ENCODE data around the gene CCDC81.

CCDC81 gene

DNA sequence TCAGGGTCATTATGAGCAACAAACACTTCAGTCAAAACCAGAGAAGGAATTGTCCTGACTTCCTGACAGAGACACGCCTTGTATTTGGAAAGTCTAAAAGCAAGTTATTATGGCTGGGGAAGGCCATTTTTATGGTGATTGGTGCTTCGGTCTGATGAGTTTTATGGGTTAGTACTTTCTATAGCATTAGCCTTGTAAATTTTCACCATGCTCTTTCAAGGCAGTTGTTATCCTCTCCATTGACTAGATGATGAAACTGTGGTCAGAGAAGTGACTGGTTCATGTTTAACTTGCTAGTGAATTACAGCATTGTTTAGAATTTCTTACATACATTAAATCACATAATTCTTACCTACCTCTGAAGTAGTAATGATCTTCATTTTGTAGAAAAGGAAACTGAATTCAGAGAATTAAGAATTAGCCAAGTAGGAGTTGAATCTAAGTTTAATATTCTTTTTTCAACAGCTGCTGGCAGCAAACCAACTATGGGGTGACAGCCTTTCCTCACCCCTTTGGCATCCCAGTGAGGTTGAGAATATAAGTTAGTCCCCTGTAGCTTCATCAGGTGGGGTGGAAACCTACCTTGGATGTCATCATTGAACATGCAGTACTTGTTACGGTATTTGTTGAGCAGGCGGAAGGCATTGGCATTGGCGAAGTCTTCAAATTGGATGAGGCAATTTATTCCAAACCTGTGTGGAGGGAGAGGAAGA is 90.0 kb downstream of the CCDC81 start:
- no peak overlapping the region for H3K9ac ChIP-seq (ENCODE audit: low read length)
- no peak overlapping the region for H3K14ac ChIP-seq (ENCODE audit: low read length)
- no peaks in the 10 kb centered on the region for H3K27me3 ChIP-seq (ENCODE audit: insufficient read depth, low read length)
- H3K79me2 ChIP-seq (ENCODE audit: control insufficient read depth, insufficient read depth, low read length, poor library complexity): no peaks in the 10 kb centered on the region
- H3K27ac ChIP-seq (ENCODE audit: low read depth, low read length): no peak overlapping the region
- no peak overlapping the region for H4K8ac ChIP-seq (ENCODE audit: low read depth, low read length)
- no peak for DNase-seq
- no peak overlapping the region for H3K4ac ChIP-seq (ENCODE audit: low read depth, low read length)
- no peak overlapping the region for H2BK120ac ChIP-seq (ENCODE audit: insufficient read depth, low read length, poor library complexity)
- no peak overlapping the region for H2BK5ac ChIP-seq (ENCODE audit: low read depth, low read length, poor library complexity)
- peaks cover 21 to 23% of the 10 kb centered on the region in 2 experiments for H3K4me1 ChIP-seq (ENCODE audit: control insufficient read depth in 1 of 2, insufficient read depth in 2 of 2, low read length in 2 of 2)
- no CpG with 5 or more reads among the region's 5 CpGs for WGBS (ENCODE audit: extremely low coverage, insufficient coverage, insufficient read length)
- H3K36me3 ChIP-seq (ENCODE audit: control insufficient read depth in 1 of 2, insufficient read depth in 2 of 2, low read length in 2 of 2): no peaks in the 10 kb centered on the region
- no peak overlapping the region for H2AK5ac ChIP-seq (ENCODE audit: low read length)
- no peak overlapping the region for H2AFZ ChIP-seq (ENCODE audit: insufficient read depth, low read length, poor library complexity)
- peaks cover 3% of the 10 kb centered on the region for H3K9me3 ChIP-seq (ENCODE audit: insufficient read depth, low read depth, low read length)
- H3K18ac ChIP-seq (ENCODE audit: low read length): no peak overlapping the region
- H3K79me1 ChIP-seq (ENCODE audit: low read length): peaks cover 27% of the 10 kb centered on the region
- H3K23ac ChIP-seq (ENCODE audit: low read length): no peak overlapping the region
- H4K12ac ChIP-seq (ENCODE audit: low read depth, low read length): no peak overlapping the region
- H3K4me2 ChIP-seq (ENCODE audit: low read length): no peak overlapping the region
- no peak overlapping the region for H2BK12ac ChIP-seq (ENCODE audit: low read length)
- no peak overlapping the region for H3K4me3 ChIP-seq (ENCODE audit: low read depth, low read length)
- no peak overlapping the region for H4K91ac ChIP-seq (ENCODE audit: low read depth, low read length)

DNA sequence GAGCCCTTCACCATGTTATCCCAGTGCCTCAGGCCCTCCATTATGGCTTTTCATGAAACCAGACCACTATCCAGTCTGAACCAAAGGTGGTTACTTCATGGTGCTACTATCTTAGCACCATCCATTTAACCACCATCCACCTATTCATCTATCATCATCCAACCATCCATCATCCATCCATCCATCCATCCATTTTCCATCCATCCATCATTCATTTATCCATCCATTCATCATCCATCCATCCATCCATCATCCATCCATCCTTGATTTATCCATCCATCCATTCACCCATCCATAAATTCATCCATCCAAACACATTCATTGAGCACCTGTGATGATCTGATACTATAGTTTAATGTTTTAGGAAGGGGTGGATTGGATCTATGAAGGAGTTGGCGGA is 93.5 kb downstream of the CCDC81 start:
- H3K79me1 ChIP-seq (ENCODE audit: low read length): peaks cover 33% of the 10 kb centered on the region
- no peak overlapping the region for H4K8ac ChIP-seq (ENCODE audit: low read depth, low read length)
- H2AK5ac ChIP-seq (ENCODE audit: low read length): peak overlapping the region; percentile 89
- H3K23ac ChIP-seq (ENCODE audit: low read length): no peak overlapping the region
- H3K4ac ChIP-seq (ENCODE audit: low read depth, low read length): no peak overlapping the region
- no peaks in the 10 kb centered on the region for H3K36me3 ChIP-seq (ENCODE audit: control insufficient read depth in 1 of 2, insufficient read depth in 2 of 2, low read length in 2 of 2)
- peak overlapping the region; percentile 66 for H2BK120ac ChIP-seq (ENCODE audit: insufficient read depth, low read length, poor library complexity)
- no peak overlapping the region for H3K4me3 ChIP-seq (ENCODE audit: low read depth, low read length)
- no peak overlapping the region for H3K18ac ChIP-seq (ENCODE audit: low read length)
- no peak overlapping the region for H4K12ac ChIP-seq (ENCODE audit: low read depth, low read length)
- peak overlapping the region; percentile 42 for H2BK5ac ChIP-seq (ENCODE audit: low read depth, low read length, poor library complexity)
- peaks cover 2% of the 10 kb centered on the region for H3K9me3 ChIP-seq (ENCODE audit: insufficient read depth, low read depth, low read length)
- H3K79me2 ChIP-seq (ENCODE audit: control insufficient read depth, insufficient read depth, low read length, poor library complexity): peaks cover 7% of the 10 kb centered on the region
- H3K14ac ChIP-seq (ENCODE audit: low read length): peak overlapping the region; percentile 35
- peak overlapping the region; percentile 85 for H2BK12ac ChIP-seq (ENCODE audit: low read length)
- H4K91ac ChIP-seq (ENCODE audit: low read depth, low read length): peak overlapping the region; percentile 77
- DNase-seq: no peak
- no peak overlapping the region for H3K9ac ChIP-seq (ENCODE audit: low read length)
- H2AFZ ChIP-seq (ENCODE audit: insufficient read depth, low read length, poor library complexity): no peak overlapping the region
- no peak overlapping the region for H3K27ac ChIP-seq (ENCODE audit: low read depth, low read length)
- no CpG with 5 or more reads among the region's 1 CpG for WGBS (ENCODE audit: extremely low coverage, insufficient coverage, insufficient read length)
- H3K4me1 ChIP-seq (ENCODE audit: control insufficient read depth in 1 of 2, insufficient read depth in 2 of 2, low read length in 2 of 2): peaks cover 30 to 33% of the 10 kb centered on the region in 2 experiments
- H3K27me3 ChIP-seq (ENCODE audit: insufficient read depth, low read length): no peaks in the 10 kb centered on the region
- no peak overlapping the region for H3K4me2 ChIP-seq (ENCODE audit: low read length)

DNA sequence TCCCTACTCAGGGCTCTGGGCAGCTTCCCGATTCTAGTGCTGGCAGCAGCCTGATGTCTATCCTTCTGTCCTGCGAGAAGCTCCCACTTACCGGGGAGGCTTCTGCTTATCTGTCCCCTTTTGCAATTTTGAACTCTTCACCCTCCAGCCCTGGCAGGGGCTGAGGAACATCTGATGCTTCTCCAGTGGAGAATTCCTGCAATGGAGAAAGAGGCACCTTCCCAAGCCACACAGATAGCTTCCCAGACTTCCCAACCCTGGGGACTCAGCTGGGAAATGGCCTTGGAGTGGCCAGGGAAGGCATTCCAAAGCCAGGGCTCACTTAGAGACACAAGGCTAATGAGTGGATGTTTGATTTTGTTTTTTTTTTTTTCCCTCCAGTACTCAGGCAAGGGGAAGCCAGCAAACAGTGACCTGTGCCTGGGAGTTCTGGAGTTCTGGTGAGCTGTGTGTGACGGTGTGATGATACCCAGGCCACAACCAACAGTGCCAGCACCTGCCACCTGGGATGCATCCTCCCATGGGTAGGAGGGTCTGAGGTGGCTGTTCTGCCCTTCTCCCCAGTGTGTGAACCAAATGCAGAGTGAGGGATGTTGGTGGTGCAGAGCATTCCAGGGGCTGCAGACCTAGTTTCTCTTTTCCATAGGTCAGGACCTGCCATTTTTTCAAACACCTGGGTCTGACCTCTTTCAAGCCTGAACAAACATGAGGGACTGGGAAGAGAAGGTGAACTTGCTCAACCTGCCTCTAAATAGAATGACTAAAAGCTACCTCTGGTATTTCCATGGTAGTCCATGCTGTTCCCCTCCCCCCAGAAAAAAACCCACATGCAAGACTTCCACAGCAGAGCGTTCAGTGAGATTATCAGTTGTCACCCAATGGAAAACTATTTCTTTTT is 95.1 kb downstream of the CCDC81 start:
- Histone ChIP-seq H3K4me1 (ENCODE audit: control insufficient read depth in 1 of 2, insufficient read depth in 2 of 2, low read length in 2 of 2) (peaks cover 41 to 47% of the 10 kb centered on the region in 2 experiments), H3K79me1 (ENCODE audit: low read length) (peaks cover 47% of the 10 kb centered on the region), H2BK12ac (ENCODE audit: low read length) (peak overlapping the region; percentile 42), H3K14ac (ENCODE audit: low read length) (peak overlapping the region; percentile 25), H2BK5ac (ENCODE audit: low read depth, low read length, poor library complexity) (peak overlapping the region; percentile 70), H4K8ac (ENCODE audit: low read depth, low read length) (peak overlapping the region; percentile 60), H3K9me3 (ENCODE audit: insufficient read depth, low read depth, low read length) (no peaks in the 10 kb centered on the region), H3K36me3 (ENCODE audit: control insufficient read depth in 1 of 2, insufficient read depth in 2 of 2, low read length in 2 of 2) (no peaks in the 10 kb centered on the region), H3K79me2 (ENCODE audit: control insufficient read depth, insufficient read depth, low read length, poor library complexity) (peaks cover 10% of the 10 kb centered on the region), H3K27ac (ENCODE audit: low read depth, low read length) (peak overlapping the region; percentile 81), H3K4me3 (ENCODE audit: low read depth, low read length) (no peak overlapping the region), H4K12ac (ENCODE audit: low read depth, low read length) (no peak overlapping the region), H3K23ac (ENCODE audit: low read length) (no peak overlapping the region), H2BK120ac (ENCODE audit: insufficient read depth, low read length, poor library complexity) (peak overlapping the region; percentile 78), H4K91ac (ENCODE audit: low read depth, low read length) (peak overlapping the region; percentile 80), H3K4ac (ENCODE audit: low read depth, low read length) (peak overlapping the region; percentile 3), H2AFZ (ENCODE audit: insufficient read depth, low read length, poor library complexity) (no peak overlapping the region), H3K9ac (ENCODE audit: low read length) (no peak overlapping the region), H3K27me3 (ENCODE audit: insufficient read depth, low read length) (no peaks in the 10 kb centered on the region), H3K18ac (ENCODE audit: low read length) (peak overlapping the region; percentile 22), H3K4me2 (ENCODE audit: low read length) (no peak overlapping the region), H2AK5ac (ENCODE audit: low read length) (peak overlapping the region; percentile 1)
- WGBS (ENCODE audit: extremely low coverage, insufficient coverage, insufficient read length): no CpG with 5 or more reads among the region's 5 CpGs
- peak in 1 of 2 donors; percentile 32 for DNase-seq
